NCI-H526 (cell line): Measurements from ENCODE around the gene RGS19.
"Not testable (repeated sequence)": the region's sequence is repeated elsewhere in the genome, so short reads cannot be mapped to it uniquely, and the experiment has no call there.

ENCODE experiments used
- DNase-seq, 2 experiments: peaks; one replicate each; lab custom pipeline; 2025; lab: John Stamatoyannopoulos, UW

Gene RGS19

DNA sequence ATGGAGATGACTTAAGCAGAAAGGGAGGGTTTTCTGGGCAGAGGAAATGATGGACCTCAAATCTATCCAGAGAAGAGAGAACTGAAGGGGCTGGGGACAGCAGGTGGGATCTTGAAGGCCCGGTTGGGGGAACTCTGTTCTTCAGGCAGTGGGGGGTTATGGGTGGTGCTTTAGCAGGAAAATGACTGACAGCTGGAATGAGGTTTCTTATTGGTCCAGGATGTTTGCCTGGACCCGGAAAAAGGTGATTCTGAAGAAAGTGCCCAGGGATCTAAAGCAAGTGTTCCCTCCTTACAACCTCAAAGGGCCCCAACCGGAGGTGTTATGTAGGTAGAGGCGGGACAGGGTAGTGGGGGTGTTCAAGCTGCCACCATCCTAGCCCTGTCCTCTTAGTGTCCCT is 16.1 kb upstream of the RGS19 start:
- DNase-seq = no peak

DNA sequence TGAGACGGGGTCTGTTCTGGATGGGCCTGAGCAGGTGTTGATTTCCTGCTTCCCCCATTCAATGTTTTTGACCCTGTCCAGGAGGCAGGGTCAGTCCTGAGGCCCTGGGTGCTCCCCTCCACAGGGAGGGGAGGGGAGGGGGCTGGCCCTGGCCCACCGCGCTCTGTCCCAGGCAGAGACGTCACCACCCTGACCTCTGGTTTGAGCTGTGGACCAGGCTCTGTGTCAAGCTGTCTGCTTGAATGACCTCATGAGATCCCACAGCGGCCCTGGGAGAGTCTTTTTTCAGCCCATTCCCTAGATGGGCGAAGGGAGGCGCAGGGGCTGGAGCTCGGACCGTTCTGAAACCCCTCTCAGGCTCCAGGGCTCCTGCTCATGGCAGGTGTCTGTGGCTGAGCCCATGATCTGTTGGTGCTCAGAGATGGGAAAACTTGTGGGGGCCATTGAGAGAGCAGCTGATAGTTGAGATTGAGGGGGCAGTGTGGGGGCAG is 13.7 kb upstream of the RGS19 start:
- DNase-seq = no peak

DNA sequence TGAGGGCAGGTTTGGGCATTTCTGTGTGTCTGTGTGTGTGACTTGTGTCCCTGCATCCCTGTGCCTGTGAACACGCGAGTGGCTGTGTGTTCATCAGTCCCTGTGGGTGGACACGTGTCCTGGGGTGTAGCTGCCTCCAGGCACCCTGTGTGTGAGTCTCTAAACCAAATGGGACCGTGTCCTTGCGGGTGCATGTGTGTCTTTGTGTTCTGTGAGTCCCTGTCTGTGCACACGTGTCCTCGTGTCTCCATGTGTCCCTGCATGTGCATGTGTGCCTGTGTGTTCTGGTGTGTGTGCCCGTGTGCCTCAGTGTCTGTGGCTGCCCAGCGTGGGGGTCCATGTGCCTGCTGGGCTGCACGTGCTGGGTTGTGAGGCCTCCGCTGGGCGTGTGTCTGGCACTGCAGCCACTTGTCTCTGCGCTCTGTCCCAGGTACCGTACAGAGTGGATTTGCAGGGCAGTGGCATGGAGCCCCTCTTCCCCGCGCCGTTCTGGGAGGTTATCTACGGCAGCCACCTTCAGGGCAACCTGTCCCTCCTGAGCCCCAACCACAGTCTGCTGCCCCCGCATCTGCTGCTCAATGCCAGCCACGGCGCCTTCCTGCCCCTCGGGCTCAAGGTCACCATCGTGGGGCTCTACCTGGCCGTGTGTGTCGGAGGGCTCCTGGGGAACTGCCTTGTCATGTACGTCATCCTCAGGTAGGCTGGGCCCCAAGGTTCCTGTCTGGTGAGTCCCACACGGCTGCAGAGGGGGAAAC is 13.1 kb upstream of the RGS19 start:
- peak in 1 of 2 experiments; percentile 60 for DNase-seq

DNA sequence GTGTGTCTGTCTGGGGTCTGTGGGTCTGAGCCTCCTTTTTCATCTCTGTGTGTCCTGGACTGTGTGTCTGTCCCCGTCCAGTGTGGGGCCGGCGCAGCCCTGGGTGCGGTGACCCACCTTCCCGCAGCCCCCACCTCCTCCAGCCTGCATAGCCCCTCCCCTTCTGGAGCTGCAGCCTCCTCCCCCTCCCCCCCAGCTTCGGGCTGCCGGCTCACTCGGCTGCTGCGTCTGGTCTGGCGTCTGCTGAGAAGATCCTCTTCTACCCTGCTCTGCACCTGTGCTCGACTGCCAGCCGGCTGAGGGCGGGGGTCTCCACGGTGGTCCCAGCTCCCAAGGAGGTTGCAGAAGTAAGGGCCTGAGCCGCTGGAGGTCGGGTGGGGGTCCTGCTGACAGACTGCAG is 12.5 kb upstream of the RGS19 start:
- peak in 1 of 2 experiments; percentile 67 for DNase-seq

DNA sequence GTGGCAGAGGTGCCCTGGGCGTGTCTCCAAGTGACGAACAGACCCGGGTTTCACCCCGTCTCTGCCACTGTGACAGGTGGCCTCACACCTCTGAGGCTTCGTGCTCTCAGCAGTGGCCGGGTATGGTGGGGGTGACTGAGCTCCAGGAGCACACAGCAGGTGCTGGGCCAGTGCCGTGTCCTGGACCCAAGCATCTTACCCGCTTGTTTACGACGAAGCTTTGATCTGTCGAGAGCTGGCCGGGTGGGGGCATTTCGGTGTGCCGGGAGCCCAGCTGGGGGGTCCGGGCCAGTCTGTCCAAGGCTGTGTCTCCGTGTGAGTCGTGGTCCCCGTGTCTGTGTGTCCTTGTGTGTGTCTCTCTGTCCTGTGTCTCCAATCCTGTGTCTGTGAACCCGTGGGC is 12.0 kb upstream of the RGS19 start:
- no peak for DNase-seq

DNA sequence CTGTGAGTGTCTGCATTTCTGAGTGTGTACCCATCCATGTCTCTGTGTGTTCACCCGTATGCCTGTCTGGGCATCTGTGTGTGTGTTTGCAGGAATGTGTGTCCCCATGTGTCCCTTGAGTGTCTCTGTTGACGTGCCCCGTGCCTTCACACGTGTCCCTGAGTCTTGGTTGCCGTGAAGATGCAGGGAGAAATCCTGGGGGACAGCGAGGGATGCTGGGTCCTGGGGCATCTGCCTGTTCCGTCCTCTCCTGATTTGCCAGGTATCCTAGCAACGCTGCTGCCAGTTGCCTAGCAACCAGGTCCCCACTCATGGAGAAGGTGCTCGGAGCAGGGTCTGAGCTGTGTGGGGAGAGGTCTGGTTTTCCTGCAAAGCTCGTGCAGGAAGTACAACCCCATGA is 10.8 kb upstream of the RGS19 start:
- DNase-seq = peak in 1 of 2 experiments; percentile 62

DNA sequence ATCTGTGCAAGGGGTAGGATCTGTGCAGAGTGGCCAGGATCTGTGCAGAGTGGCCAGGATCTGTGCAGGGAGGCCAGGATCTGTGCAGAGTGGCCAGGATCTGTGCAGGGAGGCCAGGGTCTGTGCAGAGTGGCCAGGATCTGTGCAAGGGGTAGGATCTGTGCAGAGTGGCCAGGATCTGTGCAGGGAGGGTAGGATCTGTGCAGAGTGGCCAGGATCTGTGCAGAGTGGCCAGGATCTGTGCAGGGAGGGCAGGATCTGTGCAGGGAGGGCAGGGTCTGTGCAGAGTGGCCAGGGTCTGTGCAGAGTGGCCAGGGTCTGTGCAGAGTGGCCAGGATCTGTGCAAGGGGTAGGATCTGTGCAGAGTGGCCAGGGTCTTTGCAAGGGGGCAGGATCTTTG is 9.3 kb upstream of the RGS19 start:
- not testable (repeated sequence) for DNase-seq

DNA sequence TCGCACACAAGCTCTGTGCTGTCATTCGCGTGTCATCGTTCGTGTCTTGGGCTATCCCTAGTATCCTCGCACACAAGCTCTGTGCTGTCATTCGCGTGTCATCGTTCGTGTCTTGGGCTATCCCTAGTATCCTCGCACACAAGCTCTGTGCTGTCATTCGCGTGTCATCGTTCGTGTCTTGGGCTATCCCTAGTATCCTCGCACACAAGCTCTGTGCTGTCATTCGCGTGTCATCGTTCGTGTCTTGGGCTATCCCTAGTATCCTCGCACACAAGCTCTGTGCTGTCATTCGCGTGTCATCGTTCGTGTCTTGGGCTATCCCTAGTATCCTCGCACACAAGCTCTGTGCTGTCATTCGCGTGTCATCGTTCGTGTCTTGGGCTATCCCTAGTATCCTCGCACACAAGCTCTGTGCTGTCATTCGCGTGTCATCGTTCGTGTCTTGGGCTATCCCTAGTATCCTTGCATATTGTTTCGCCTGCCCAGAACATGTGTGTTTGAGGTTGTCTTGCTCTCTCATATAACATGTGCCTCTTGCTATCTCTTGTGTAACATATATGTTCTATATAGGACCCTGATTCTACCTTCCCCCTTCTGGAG is 8.0 kb upstream of the RGS19 start:
- DNase-seq = not testable (repeated sequence)

DNA sequence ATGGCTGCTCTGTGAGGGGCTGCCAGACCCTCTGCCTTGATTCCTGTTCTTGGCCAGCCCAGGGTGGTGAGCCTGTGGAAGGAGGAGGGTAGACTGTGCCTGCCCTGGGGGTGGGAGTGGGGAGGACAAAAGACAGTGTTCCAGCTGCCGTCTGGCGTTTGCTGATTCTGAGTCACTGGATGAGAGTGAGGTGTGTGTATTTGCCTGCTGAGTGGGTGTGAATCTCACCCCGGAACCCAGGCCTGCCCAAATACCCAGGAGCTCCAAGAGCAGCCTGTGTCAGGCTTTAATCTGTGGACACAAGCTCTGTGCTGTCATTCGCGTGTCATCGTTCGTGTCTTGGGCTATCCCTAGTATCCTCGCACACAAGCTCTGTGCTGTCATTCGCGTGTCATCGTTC is 7.5 kb upstream of the RGS19 start:
- DNase-seq = no peak

DNA sequence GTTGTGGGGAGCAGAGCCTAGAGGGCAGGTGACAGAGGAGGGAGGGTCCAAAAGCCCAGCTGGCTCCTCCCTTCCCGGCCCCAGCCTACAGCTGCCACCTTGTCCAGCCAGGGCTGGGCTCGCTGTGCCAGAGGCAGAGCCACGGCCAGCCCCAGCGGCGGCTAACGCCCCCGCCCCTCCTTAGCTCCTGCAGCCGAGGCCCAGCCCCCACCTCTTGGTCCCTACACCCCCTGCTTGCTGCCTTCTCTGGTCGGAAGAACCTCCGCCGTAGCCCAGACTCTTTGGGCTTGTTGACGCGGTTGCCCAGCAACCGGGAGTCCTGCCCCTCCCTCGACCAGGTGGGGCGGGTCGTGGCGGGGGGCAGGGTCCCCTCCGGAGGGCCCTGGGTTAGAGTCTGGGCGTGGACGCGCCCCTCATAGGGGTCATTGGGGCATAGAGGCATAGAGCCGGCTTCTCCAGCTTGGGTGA is 5.4 kb upstream of the RGS19 start:
- peak in 1 of 2 experiments; percentile 51 for DNase-seq

DNA sequence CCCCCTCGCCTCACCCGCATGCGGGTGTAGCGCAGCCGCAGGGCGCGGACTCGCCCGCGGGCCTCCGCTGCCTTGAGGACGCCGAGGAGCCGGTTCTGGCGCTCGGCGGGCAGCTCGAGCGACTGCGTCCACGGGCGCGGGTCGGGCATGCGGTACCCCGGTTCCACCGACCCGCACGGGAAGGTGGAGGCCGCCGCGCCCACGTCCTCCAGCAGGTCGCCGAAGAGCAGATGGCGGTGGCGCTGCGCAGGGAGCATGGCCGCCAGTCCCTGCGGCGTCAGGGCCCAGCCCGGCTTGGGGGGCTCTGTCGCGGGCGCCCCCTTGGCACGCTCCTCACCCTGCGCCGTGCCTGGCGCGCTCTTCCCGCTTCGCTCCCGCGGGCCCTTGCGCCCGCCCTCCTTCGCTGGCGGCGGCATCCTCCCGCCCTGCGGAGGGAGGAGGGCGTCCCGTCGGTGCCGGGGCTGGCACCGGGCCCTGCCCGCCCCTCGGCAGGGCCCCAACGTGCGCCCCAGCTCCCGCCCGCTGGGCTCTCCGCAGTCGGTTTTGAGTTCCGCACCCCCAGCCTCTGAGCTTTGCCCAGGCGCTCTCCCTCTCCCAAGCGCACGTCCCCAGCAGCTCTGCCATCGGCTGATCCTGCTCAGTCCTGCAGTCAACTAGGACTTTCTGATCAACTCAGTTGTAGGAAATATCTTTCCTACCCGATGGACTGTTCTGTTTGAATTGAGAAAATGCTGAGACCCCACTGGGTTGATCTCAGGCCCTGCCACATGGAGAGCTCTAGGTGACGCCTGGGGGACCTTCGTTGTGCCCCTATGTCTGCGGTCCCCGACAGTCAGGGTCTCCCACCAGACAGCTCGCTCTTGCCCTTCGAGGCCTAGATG is 4.7 kb upstream of the RGS19 start, which contains the start of gene LKAAEAR1:
TSS of gene LKAAEAR1 (minus strand) at position 595 of the 881 bp plus-strand sequence. CDS start at position 416, 179 bp downstream.
- DNase-seq = no peak

DNA sequence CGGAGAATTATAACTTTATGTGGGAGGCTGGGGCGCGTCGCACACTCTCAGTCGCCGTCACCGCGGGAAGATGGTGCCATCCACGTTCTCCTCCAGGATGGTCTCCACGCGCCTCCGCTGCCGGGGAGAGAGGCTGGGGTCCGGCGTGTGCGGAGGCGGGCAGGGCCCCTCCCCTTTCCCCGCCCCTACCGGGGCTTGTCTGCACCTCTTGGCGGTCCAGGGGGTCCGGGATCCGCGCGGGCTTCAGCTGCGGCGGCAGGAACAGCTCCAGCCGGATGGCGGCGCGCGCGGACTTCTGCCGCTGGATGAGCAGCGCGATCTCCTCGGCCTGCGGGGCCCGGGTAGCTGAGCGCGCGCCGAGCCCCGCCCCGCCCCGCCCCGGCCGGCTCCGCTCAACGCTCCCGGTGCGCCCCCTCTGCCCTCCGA is 4.1 kb upstream of the RGS19 start:
- DNase-seq = peak; percentile 43 to 93

DNA sequence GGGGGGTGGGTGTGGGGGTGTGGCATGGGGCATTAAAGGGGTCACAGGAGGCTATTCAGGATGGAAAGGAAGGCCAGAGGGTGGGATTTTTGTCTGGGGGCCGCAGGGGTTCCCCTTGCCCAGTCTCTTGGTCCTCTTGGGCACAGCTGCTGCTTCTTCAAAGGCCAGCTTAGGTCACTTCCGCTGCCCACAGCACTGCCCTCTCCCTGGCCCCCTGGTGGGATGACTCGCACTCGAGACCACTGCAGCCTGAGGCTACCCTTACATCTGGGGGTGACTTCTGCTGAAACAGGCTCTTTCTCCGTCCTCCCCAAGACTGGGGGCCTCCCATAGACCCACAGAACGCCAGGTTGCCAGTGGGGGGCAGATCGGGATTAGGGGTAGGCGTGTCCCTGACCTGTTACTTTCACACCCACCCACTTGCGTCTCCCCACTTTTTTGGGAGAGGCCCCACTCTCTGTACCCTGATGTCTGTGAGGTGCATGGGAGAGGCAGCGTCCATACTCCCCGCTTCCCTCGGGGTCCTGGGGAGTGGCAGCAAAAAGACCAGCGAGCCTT is 3.6 kb upstream of the RGS19 start:
- no peak for DNase-seq

DNA sequence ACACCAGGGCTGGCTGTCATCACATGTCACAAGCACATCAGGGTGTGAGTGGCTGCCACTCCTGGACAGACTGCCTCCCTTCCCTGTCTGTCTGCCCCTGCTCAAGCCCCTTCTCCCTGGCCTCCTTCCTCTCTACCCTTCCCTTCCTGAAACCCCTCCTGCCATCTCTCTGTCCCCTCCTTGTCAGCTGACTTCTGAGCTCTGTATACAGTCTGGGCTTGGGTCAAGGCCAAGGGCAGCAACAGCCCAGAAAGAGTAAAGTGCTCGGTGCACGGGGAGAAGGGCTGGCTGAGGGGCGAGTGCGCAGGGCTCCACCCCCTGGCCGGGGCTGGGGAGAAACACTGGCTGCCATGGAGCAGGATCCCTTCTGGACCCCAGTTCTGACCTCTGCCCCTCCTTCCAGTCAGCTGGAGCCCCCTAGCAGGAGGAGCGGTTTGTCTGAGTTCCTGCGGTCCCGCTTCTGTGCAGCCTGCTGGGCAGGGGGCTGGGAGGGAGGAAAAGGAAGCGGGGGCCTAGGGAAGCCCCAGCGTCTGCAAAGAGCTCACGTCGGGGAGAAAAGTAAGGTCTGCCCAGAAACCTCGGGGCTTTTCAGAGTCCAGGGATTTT is 2.9 kb upstream of the RGS19 start:
- no peak for DNase-seq

DNA sequence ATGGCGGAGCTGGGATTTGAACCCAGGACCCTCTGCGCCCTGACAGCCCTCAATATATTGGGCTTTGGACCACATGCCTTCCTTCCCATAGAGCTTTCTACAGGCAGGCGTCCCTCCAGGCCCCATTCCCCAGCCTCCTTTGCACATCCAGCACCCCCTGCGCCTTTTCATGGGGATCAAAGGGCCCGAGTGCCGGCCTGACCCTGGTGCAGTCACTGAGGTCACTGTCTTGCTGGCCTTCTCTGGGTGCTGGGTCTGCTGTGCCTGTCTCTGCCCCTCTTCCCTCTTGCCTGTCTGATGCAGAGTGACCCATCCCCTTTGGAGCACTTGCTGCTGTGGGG is 2.3 kb upstream of the RGS19 start:
- no peak for DNase-seq

DNA sequence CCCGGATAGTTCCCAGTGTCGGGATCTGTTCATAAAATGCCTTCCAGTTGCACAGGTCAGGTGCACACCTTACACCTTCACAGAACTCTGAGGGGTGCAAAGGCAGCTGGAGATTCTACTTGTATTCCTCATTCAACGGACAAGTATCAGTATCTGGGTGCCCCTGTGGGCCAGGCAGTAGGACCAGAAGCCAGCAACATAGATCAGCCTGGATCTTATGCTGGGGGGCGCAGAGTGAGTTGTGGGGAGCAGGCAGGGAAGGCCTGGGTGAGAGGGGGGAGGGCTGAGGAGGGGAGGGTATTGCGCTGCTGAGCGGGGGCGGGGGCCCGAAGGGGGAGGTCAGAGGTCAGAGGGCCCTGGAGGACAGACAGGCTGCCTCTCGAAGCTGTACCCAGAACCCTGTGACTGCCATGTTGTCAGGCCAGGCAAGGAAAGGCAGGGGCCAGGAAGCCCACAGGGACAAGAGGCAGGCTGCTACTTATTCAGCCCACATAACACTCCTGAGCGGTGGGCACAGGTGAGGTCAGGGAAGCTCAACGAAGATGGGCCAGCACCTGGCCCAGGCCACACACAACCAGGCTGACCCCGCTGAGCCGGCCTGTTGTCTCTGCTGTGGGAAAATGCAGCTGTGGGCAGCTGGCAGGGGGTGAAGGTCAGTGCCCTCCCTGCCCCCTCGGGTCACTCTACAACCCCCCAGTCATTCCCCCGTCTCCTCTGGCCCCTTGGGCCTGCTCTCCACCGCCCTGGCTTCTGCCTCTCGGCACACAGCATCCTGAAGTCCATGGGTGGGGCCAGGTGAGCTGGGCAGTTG is 1.7 kb upstream of the RGS19 start:
- no peak for DNase-seq

DNA sequence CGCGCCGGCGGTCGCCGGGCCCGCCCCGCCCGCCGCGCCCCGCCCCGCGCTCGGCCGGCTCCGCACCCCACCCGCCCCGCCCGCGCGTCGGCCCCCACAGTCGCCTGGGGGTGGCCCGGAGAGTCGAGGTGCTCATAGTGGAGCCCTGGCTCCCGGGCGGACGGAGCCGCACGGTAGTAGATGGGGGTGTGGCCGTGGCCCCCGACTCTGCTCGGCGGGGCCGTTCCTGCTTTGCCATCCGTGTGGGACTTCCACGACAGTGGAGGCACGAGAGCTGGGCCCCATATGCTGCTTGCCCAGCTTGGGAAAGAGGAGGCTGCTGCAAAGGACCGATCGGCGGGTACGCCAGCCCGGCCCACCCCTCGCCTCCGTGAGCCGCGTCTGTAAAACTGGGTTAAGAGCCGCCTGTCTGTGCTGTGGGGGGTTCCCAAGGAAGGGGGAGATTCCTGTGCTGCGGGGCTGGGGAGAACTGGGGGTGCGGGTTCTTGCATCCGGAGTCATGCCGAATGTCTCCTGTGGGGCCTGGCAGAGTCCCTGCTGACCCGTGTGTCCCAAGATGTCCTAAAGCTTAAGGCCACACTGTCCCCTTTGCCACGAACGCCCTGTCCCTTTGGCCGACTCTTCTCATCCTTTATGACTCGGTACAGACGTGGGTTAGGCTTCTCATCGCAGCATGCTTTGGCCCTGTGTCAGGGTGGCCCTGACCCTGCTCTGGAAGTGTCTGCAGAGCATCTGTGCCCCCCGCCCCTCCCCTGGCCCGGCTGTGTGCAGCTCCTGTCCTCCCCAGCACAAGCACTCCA is 895 bp upstream of the RGS19 start, which contains the start of gene OPRL1:
TSS of gene OPRL1 (plus strand) at position 70 of the 800 bp plus-strand sequence. CDS start 12,639 bp downstream, outside the sequence.
- DNase-seq = peak in 1 of 2 experiments; percentile 68

DNA sequence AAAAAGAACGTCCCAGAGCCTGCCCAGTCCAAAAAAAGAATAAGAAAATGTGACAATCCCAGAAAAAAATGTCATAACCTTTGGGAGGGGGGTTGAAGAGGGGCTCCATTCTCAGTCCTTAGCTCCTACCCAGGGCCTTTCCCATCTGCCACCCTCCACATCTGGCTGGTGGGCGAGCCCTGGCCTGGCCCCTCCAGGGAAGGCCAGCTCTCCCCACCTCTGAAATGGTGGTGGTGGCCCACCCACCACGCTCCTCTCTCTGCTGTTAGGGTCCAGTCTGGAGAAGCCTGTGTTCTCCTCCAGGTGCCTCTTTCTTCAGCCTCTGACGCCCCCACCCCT is 415 bp downstream of the RGS19 start:
- no peak for DNase-seq

DNA sequence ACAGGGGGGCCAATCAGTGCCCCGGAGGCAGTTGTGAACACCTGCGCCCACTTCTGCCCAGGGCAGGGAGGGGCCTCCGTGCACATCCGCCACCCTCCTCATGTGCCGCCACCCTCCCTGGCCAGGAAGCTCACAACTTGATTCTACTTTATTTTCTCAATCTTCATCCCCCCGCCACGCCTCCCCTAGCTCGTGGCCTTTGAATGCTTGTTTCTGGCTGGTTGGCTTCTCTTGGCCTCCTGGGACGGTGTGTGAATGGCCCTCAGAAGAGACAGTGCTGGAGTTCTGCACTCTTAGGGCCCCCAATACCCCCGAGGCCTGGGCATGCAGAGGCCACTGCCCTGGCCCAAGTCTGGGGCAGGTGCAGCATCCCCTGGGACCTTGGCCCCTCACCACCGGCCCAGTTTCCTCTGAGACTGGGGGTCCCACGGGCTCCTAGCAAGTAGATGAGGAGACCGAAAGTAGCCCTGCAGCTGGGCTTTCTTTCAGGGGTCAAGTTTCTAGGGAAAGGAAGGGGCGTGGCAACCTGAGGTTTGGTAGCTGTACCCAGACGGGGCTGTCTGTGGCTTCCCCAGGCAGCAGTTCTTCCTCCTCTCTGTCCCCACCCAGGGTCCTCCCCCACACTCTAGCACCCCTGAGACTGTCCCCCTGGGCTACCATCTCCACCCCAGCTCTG is 1.3 kb downstream of the RGS19 start:
- no peak for DNase-seq

DNA sequence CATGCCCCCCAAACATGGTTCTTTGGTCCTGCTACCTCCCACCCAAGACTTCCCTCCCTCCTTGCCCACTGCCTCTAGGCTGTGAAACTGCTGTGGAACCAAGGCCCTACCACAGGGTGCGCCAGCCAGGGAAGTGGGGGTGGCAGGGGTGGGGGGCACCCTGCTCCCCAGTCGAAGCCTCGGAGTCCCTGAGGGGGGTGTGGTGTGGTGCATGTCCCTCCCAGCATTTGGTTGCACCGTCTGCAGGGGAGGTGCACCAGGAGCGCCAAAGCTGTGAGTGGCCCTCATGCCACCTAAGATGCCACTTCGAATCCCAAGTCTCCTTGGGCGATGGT is 1.8 kb downstream of the RGS19 start:
- DNase-seq = no peak
